Liver (tissue), 9 donors: ENCODE data around the gene NRF1. TPM values are rescaled to one million over a fixed set of nuclear protein-coding genes. Genes with fewer than 3 reads are reported as not detected.

Experiments
- DNase-seq: peaks from one replicate; pipeline ENCODE4 v3.0.0-alpha.2; 2017; ENCODE audit warnings: low spot score
- H3K27ac ChIP-seq, 2 donors: one replicate each; pipeline ENCODE4 v1.7.0; 2013; ENCODE audit warnings: inconsistent platforms in 2 of 2, low read length in 2 of 2, control low read depth in 1 of 2, low read depth in 1 of 2, mild to moderate bottlenecking in 1 of 2
- H3K27me3 ChIP-seq, 4 donors: one replicate each; pipeline versions ENCODE4 v1.6.1 to v1.7.0; 2013; ENCODE audit warnings: low read length in 3 of 4, inconsistent platforms in 1 of 4, mild to moderate bottlenecking in 1 of 4, moderate library complexity in 1 of 4; ENCODE audit not compliant: control insufficient read depth in 4 of 4, insufficient read depth in 4 of 4
- H3K36me3 ChIP-seq, 4 donors: one replicate each; pipeline versions ENCODE4 v1.6.1 to v1.7.0; 2013; ENCODE audit warnings: low read length in 3 of 4, mild to moderate bottlenecking in 3 of 4, low read depth in 1 of 4, moderate library complexity in 1 of 4; ENCODE audit not compliant: control insufficient read depth in 4 of 4, insufficient read depth in 3 of 4
- H3K4me1 ChIP-seq, 4 donors: one replicate each; pipeline versions ENCODE4 v1.6.1 to v1.7.0; 2013; ENCODE audit warnings: low read length in 3 of 4, mild to moderate bottlenecking in 3 of 4, moderate library complexity in 1 of 4; ENCODE audit not compliant: control insufficient read depth in 4 of 4, insufficient read depth in 4 of 4
- H3K4me3 ChIP-seq, 3 donors: one replicate each; pipeline versions ENCODE4 v1.6.1 to v1.7.0; 2013; ENCODE audit warnings: low read length in 3 of 3, control low read depth in 1 of 3, low read depth in 1 of 3, mild to moderate bottlenecking in 1 of 3
- H3K9ac ChIP-seq, 2 donors: one replicate each; pipeline ENCODE4 v1.7.0; 2013; ENCODE audit warnings: low read length in 2 of 2, mild to moderate bottlenecking in 2 of 2, moderate library complexity in 2 of 2, control low read depth in 1 of 2, low read depth in 1 of 2
- H3K9me3 ChIP-seq, 4 donors: one replicate each; pipeline versions ENCODE4 v1.6.1 to v1.7.0; 2013; ENCODE audit warnings: low read length in 3 of 4; ENCODE audit not compliant: control insufficient read depth in 4 of 4
- ATF3 ChIP-seq: IDR thresholded peaks from 2 replicates; pipeline ENCODE4 v1.6.1; 2016; ENCODE audit warnings: antibody characterized with exemption
- CTCF ChIP-seq: fragments of 150-350 bp; IDR thresholded peaks from 2 replicates; pipeline ENCODE4 v1.5.1; 2017; ENCODE audit warnings: improper control_type of control experiment, low read depth, low read length; ENCODE audit not compliant: missing input control
- EGR1 ChIP-seq, 2 donors: IDR thresholded peaks; 2 replicates each; pipeline ENCODE4 v1.6.1; 2016 to 2018; ENCODE audit warnings: antibody characterized with exemption in 2 of 2, low read depth in 2 of 2
- FOXA1 ChIP-seq: IDR thresholded peaks from 2 replicates; pipeline ENCODE4 v1.6.1; 2016; ENCODE audit warnings: antibody characterized with exemption
- FOXA2 ChIP-seq: IDR thresholded peaks from 2 replicates; pipeline ENCODE4 v1.6.1; 2016; ENCODE audit warnings: antibody characterized with exemption
- GABPA ChIP-seq, 2 donors: IDR thresholded peaks in 1 of 2; conservative IDR thresholded peaks in 1 of 2; 2 replicates each; pipeline ENCODE4 v1.6.1; 2016; ENCODE audit warnings: antibody characterized with exemption in 2 of 2, mild to moderate bottlenecking in 1 of 2, moderate library complexity in 1 of 2
- HNF4A ChIP-seq, 2 donors: conservative IDR thresholded peaks; 2 replicates each; pipeline ENCODE4 v1.6.1; 2016; ENCODE audit warnings: antibody characterized with exemption in 2 of 2, mild to moderate bottlenecking in 2 of 2
- HNF4G ChIP-seq: IDR thresholded peaks from 2 replicates; pipeline ENCODE4 v1.6.1; 2016; ENCODE audit warnings: antibody characterized with exemption
- JUND ChIP-seq, 2 donors: IDR thresholded peaks; 2 replicates each; pipeline ENCODE4 v1.6.1; 2016; ENCODE audit warnings: antibody characterized with exemption in 2 of 2
- MAX ChIP-seq: IDR thresholded peaks from 2 replicates; pipeline ENCODE4 v1.6.1; 2016; ENCODE audit warnings: antibody characterized with exemption
- NR2F2 ChIP-seq: IDR thresholded peaks from 2 replicates; pipeline ENCODE4 v1.6.1; 2016; ENCODE audit warnings: antibody characterized with exemption
- RAD21 ChIP-seq, 2 donors: IDR thresholded peaks; 2 replicates each; pipeline ENCODE4 v1.6.1; 2016; ENCODE audit warnings: antibody characterized with exemption in 2 of 2, mild to moderate bottlenecking in 2 of 2
- REST ChIP-seq: IDR thresholded peaks from 2 replicates; pipeline ENCODE4 v1.6.1; 2016; ENCODE audit warnings: antibody characterized with exemption, mild to moderate bottlenecking
- RXRA ChIP-seq, 2 donors: IDR thresholded peaks; 2 replicates each; pipeline ENCODE4 v1.6.1; 2017 to 2018; ENCODE audit warnings: antibody characterized with exemption in 2 of 2, mild to moderate bottlenecking in 1 of 2
- SP1 ChIP-seq: IDR thresholded peaks from 2 replicates; pipeline ENCODE4 v1.6.1; 2018; ENCODE audit warnings: antibody characterized with exemption, mild to moderate bottlenecking
- TAF1 ChIP-seq: conservative IDR thresholded peaks from 2 replicates; pipeline ENCODE4 v1.6.1; 2016; ENCODE audit warnings: antibody characterized with exemption, mild to moderate bottlenecking
- YY1 ChIP-seq: IDR thresholded peaks from 2 replicates; pipeline ENCODE4 v1.6.1; 2016; ENCODE audit warnings: antibody characterized with exemption, mild to moderate bottlenecking
- ZBTB33 ChIP-seq: IDR thresholded peaks from 2 replicates; pipeline ENCODE4 v1.6.1; 2016; ENCODE audit warnings: antibody characterized with exemption
- WGBS: extraction: QIAGEN DNeasy Blood & Tissue Kit; methylation state at CpG from one replicate; pipeline ENCODE4 v1.1.7; 2013; 5-methylcytosine and 5-hydroxymethylcytosine counted together
- polyA plus RNA-seq, 2 donors: library from polyadenylated mRNA; stranded (reverse) in 1 of 2; unstranded in 1 of 2; fragments of 200-250 nt in 1 of 2; fragments of >200 nt in 1 of 2; fragmentation: Nextera tagmentation in 1 of 2; extraction: Ambion mirVana in 1 of 2; gene quantifications; one replicate each; pipeline versions ENCODE4 v1.2.1 to v1.2.3, GENCODE V29; 2013 to 2015
- total RNA-seq, 2 donors: library from RNA; depleted of rRNA; stranded (reverse); fragments of >200 nt; gene quantifications; one replicate each; pipeline ENCODE4 v1.2.3, GENCODE V29; 2014
- donor health status: healthy.
- donor health status: healthy.
- donor health status: healthy.
- donor health status: healthy.
- donor health status: healthy.

NRF1 gene
- total and polyA plus RNA-seq, 4 donors = 1.3 to 14.8 (median 5.3) TPM

GRCh38 chr7:129574487-129574886 is 37.0 kb upstream of the NRF1 start:
- Histone ChIP-seq H3K27ac (no peak overlapping the region), H3K27me3 (no peaks in the 10 kb centered on the region), H3K9ac (no peak overlapping the region), H3K36me3 (no peaks in the 10 kb centered on the region), H3K9me3 (peaks cover 2 to 6% (median 4%) of the 10 kb centered on the region in 4 donors), H3K4me1 (no peaks in the 10 kb centered on the region), H3K4me3 (no peak overlapping the region)
- TF ChIP-seq ZBTB33 = no peak
- no peak for TF ChIP-seq RAD21 (IDR thresholded peaks at IDR 0.05)
- no peak for TF ChIP-seq YY1
- no peak for TF ChIP-seq FOXA1
- 64% methylated on average over 3 of the region's 3 CpGs for WGBS
- no peak for DNase-seq

GRCh38 chr7:129575699-129576098 is 35.8 kb upstream of the NRF1 start:
- TF ChIP-seq HNF4G (no peak), RAD21 (IDR thresholded peaks at IDR 0.05) (no peak), REST (no peak), NR2F2 (no peak), FOXA2 (no peak), SP1 (no peak), HNF4A (conservative IDR thresholded peaks at IDR 0.05) (no peak), ATF3 (no peak), RXRA (IDR thresholded peaks at IDR 0.05) (no peak), YY1 (no peak), JUND (IDR thresholded peaks at IDR 0.05) (no peak), CTCF (no peak), TAF1 (no peak), FOXA1 (no peak), GABPA (IDR thresholded peaks at IDR 0.05 in 1 of 2, conservative IDR thresholded peaks at IDR 0.05 in 1 of 2) (no peak), MAX (no peak), EGR1 (IDR thresholded peaks at IDR 0.05; ENCODE audit: low read depth in 2 of 2) (no peak)
- WGBS = 89% methylated on average over 7 of the region's 7 CpGs
- no peak overlapping the region for H3K9ac ChIP-seq
- no peaks in the 10 kb centered on the region for H3K4me1 ChIP-seq
- no peak for DNase-seq
- no peak overlapping the region for H3K4me3 ChIP-seq
- H3K36me3 ChIP-seq = no peaks in the 10 kb centered on the region
- peaks cover 2 to 6% (median 4%) of the 10 kb centered on the region in 4 donors for H3K9me3 ChIP-seq
- no peak overlapping the region for H3K27ac ChIP-seq
- H3K27me3 ChIP-seq = no peaks in the 10 kb centered on the region
